ENCODE measurements around the gene AHSA1.

Gene AHSA1

GRCh38 chr14:77470224-77470870 lies 12.5 kb downstream of the AHSA1 start:
- DNase-seq (ENCODE audit: low read depth, low spot score): no peak
- H3K27ac ChIP-seq: no peak overlapping the region

GRCh38 chr14:77473921-77474320 lies 16.0 kb downstream of the AHSA1 start:
- no peak overlapping the region for H3K27ac ChIP-seq
- DNase-seq (ENCODE audit: low read depth, low spot score): no peak

- H3K27ac ChIP-seq: no peak overlapping the region
Observed at GRCh38 chr14:77474479-77475177, 16.7 kb downstream of the AHSA1 start.

GRCh38 chr14:77475432-77476115 lies 17.7 kb downstream of the AHSA1 start:
- no peak for DNase-seq (ENCODE audit: low read depth, low spot score)
- no peak overlapping the region for H3K27ac ChIP-seq

More at GRCh38 chr14:77474479-77475177, 16.7 kb downstream of the AHSA1 start:
- DNase-seq (ENCODE audit: low read depth, low spot score): no peak

- H3K27ac ChIP-seq: no peak overlapping the region
- no peak for DNase-seq (ENCODE audit: low read depth, low spot score)
Observed at GRCh38 chr14:77478029-77478428, 20.1 kb downstream of the AHSA1 start.

GRCh38 chr14:77478796-77479195 lies 20.9 kb downstream of the AHSA1 start:
- no peak overlapping the region for H3K27ac ChIP-seq
- no peak for DNase-seq (ENCODE audit: low read depth, low spot score)

GRCh38 chr14:77482422-77482821 lies 24.5 kb downstream of the AHSA1 start:
- no peak for DNase-seq (ENCODE audit: low read depth, low spot score)
- H3K27ac ChIP-seq: no peak overlapping the region

GRCh38 chr14:77485256-77485655 lies 27.4 kb downstream of the AHSA1 start:
- no peak overlapping the region for H3K27ac ChIP-seq
- DNase-seq (ENCODE audit: low read depth, low spot score): no peak

GRCh38 chr14:77485901-77486678 lies 28.2 kb downstream of the AHSA1 start:
- no peak overlapping the region for H3K27ac ChIP-seq
- peak; percentile 46 for DNase-seq (ENCODE audit: low read depth, low spot score)

GRCh38 chr14:77488558-77488957 lies 30.7 kb downstream of the AHSA1 start:
- no peak overlapping the region for H3K27ac ChIP-seq
- DNase-seq (ENCODE audit: low read depth, low spot score): no peak

- no peak for DNase-seq (ENCODE audit: low read depth, low spot score)
Observed at GRCh38 chr14:77489041-77489440, 31.1 kb downstream of the AHSA1 start.

GRCh38 chr14:77490347-77490986 lies 32.6 kb downstream of the AHSA1 start:
- H3K27ac ChIP-seq: no peak overlapping the region
- DNase-seq (ENCODE audit: low read depth, low spot score): no peak

More at GRCh38 chr14:77489041-77489440, 31.1 kb downstream of the AHSA1 start:
- H3K27ac ChIP-seq: no peak overlapping the region

- no peak overlapping the region for H3K27ac ChIP-seq
- DNase-seq (ENCODE audit: low read depth, low spot score): no peak
Observed at GRCh38 chr14:77491056-77491455, 33.2 kb downstream of the AHSA1 start.

GRCh38 chr14:77495334-77495733 lies 37.4 kb downstream of the AHSA1 start:
- H3K27ac ChIP-seq: no peak overlapping the region
- no peak for DNase-seq (ENCODE audit: low read depth, low spot score)

- DNase-seq (ENCODE audit: low read depth, low spot score): no peak
- no peak within 1 kb of the TSS for H3K27ac ChIP-seq
Observed at GRCh38 chr14:77498120-77498979, 40.5 kb downstream of the AHSA1 start, which contains the start of gene ISM2. Gene ISM2 (minus strand): TSS chr14:77498816. CDS start chr14:77498793, 23 bp downstream.

- DNase-seq (ENCODE audit: low read depth, low spot score): no peak
- no peak overlapping the region for H3K27ac ChIP-seq
Observed at GRCh38 chr14:77498984-77499527, 41.2 kb downstream of the AHSA1 start.

- H3K27ac ChIP-seq: no peak overlapping the region
- DNase-seq (ENCODE audit: low read depth, low spot score): no peak
Observed at GRCh38 chr14:77502109-77502782, 44.4 kb downstream of the AHSA1 start.

GRCh38 chr14:77503138-77503537 lies 45.2 kb downstream of the AHSA1 start:
- no peak for DNase-seq (ENCODE audit: low read depth, low spot score)

More at GRCh38 chr14:77503138-77503537, 45.2 kb downstream of the AHSA1 start:
- H3K27ac ChIP-seq: no peak overlapping the region

Data from epithelial cell of prostate (primary cell).